Tibial nerve (tissue), 4 donors: Measurements from ENCODE around the gene IL17RE. TPM values are rescaled to one million over a fixed set of nuclear protein-coding genes. Genes with fewer than 3 reads are reported as not detected.

Source experiments
- DNase-seq, 2 donors: peaks; one replicate each; pipeline ENCODE4 v3.0.0-alpha.2; 2019; ENCODE audit warnings: low spot score in 2 of 2
- H3K27ac ChIP-seq, 4 donors: fragments of 200-600 bp; sonication (generic) in 3 of 4; one replicate each; pipeline ENCODE4 v1.5.1; 2017 to 2019; ENCODE audit warnings: mild to moderate bottlenecking in 1 of 4
- H3K27me3 ChIP-seq, 2 donors: fragments of 200-600 bp; sonication (generic) in 1 of 2; one replicate each; pipeline versions ENCODE4 v1.5.1 to v1.6.0; 2017 to 2019
- H3K36me3 ChIP-seq, 3 donors: fragments of 200-600 bp; sonication (generic); one replicate each; pipeline ENCODE4 v1.5.1; 2018 to 2019
- H3K4me1 ChIP-seq, 4 donors: fragments of 200-600 bp; sonication (generic) in 3 of 4; one replicate each; pipeline ENCODE4 v1.5.1; 2017 to 2019
- H3K4me3 ChIP-seq, 4 donors: fragments of 200-600 bp; sonication (generic) in 3 of 4; one replicate each; pipeline ENCODE4 v1.5.1; 2017 to 2019; ENCODE audit warnings: mild to moderate bottlenecking in 1 of 4, moderate library complexity in 1 of 4
- H3K9me3 ChIP-seq, 4 donors: fragments of 200-600 bp; sonication (generic) in 3 of 4; one replicate each; pipeline ENCODE4 v1.5.1; 2017 to 2019
- CTCF ChIP-seq, 5 experiments: fragments of 200-600 bp in 3 of 5; fragments of 450-650 bp in 2 of 5; sonication (generic) in 3 of 5; IDR thresholded peaks; one replicate each; pipeline ENCODE4 v1.5.1; 2016 to 2019; ENCODE audit warnings: antibody characterized with exemption in 5 of 5, mild to moderate bottlenecking in 3 of 5, moderate library complexity in 2 of 5
- EP300 ChIP-seq, 2 donors: sonication (generic); formaldehyde crosslinking; IDR thresholded peaks; one replicate each; pipeline ENCODE4 v1.6.1; 2017; ENCODE audit warnings: antibody characterized with exemption in 2 of 2, mild to moderate bottlenecking in 1 of 2
- POLR2A ChIP-seq, 2 donors: fragments of 450-650 bp; IDR thresholded peaks; one replicate each; pipeline ENCODE4 v1.6.1; 2017; ENCODE audit warnings: antibody characterized with exemption in 2 of 2, mild to moderate bottlenecking in 2 of 2, moderate library complexity in 2 of 2
- WGBS, 2 donors: methylation state at CpG; one replicate each; pipeline ENCODE4 v1.1.5; 2018; 5-methylcytosine and 5-hydroxymethylcytosine counted together
- total RNA-seq, 4 donors: library from RNA; depleted of rRNA; stranded (reverse); fragments of >200 nt; gene quantifications; one replicate each; pipeline ENCODE4 v1.1.0, GENCODE V29; 2016

The IL17RE gene
- total RNA-seq, 4 donors from 2014 or later = 0.59 to 10.1 (median 5.6) TPM

GRCh38 chr3:9915254-9916141 lies 12.8 kb downstream of the IL17RE start:
- TF ChIP-seq CTCF (IDR thresholded peaks at IDR 0.05) (peak; percentile 32 to 79 (median 66)), POLR2A (IDR thresholded peaks at IDR 0.05) (peak; percentile 10 to 13), EP300 (IDR thresholded peaks at IDR 0.05) (peak in 1 of 2 donors; percentile 56)
- DNase-seq = peak; percentile 50 to 61
- WGBS, 2 donors = 0 to 1% methylated on average over 31 to 62 of the region's 99 CpGs
- Histone ChIP-seq H3K4me1 (peaks cover 0 to 49% (median 29%) of the 10 kb centered on the region in 4 donors), H3K4me3 (peak overlapping the region; percentile 62 to 93 (median 83)), H3K36me3 (peaks cover 0 to 11% (median 0%) of the 10 kb centered on the region in 3 donors), H3K27ac (peak overlapping the region; percentile 87 to 97 (median 92)), H3K9me3 (no peaks in the 10 kb centered on the region), H3K27me3 (no peaks in the 10 kb centered on the region)

- H3K27ac ChIP-seq = peak overlapping the region; percentile 87 to 97 (median 92)
- 19 to 29% methylated on average over 7 of the region's 7 CpGs for WGBS, 2 donors
- TF ChIP-seq CTCF (IDR thresholded peaks at IDR 0.05) (no peak), EP300 (IDR thresholded peaks at IDR 0.05) (no peak), POLR2A (IDR thresholded peaks at IDR 0.05) (no peak)
- H3K4me3 ChIP-seq = peak overlapping the region; percentile 62 to 93 (median 83)
- DNase-seq = peak in 1 of 2 donors; percentile 22
- no peaks in the 10 kb centered on the region for H3K9me3 ChIP-seq
- H3K27me3 ChIP-seq = no peaks in the 10 kb centered on the region
- peaks cover 0 to 49% (median 29%) of the 10 kb centered on the region in 4 donors for H3K4me1 ChIP-seq
- peaks cover 0 to 17% (median 0%) of the 10 kb centered on the region in 3 donors for H3K36me3 ChIP-seq
These were observed 13.7 kb downstream of the IL17RE start for GRCh38 chr3:9916346-9916733.

GRCh38 chr3:9916734-9917680 lies 14.4 kb downstream of the IL17RE start, which contains the start of gene IL17RC:
IL17RC (plus strand) TSS chr3:9917098; CDS start chr3:9917316, 218 bp downstream.
- WGBS, 2 donors = 6% methylated on average over 14 to 19 of the region's 19 CpGs
- TF ChIP-seq EP300 (IDR thresholded peaks at IDR 0.05) (peak; percentile 54 to 90), CTCF (IDR thresholded peaks at IDR 0.05) (peak in 1 of 5 experiments; percentile 7), POLR2A (IDR thresholded peaks at IDR 0.05) (peak; percentile 65 to 80)
- peak; percentile 77 to 81 for DNase-seq
- Histone ChIP-seq H3K27ac (peak within 1 kb of the TSS; percentile 87 to 97 (median 92)), H3K4me3 (peak within 1 kb of the TSS; percentile 62 to 93 (median 83)), H3K4me1 (peaks cover 0 to 49% (median 29%) of the 10 kb centered on the region in 4 donors), H3K9me3 (no peaks in the 10 kb centered on the region), H3K27me3 (no peaks in the 10 kb centered on the region), H3K36me3 (peaks cover 0 to 17% (median 0%) of the 10 kb centered on the region in 3 donors)

GRCh38 chr3:9917820-9918219 lies 15.2 kb downstream of the IL17RE start:
- H3K27me3 ChIP-seq = no peaks in the 10 kb centered on the region
- H3K27ac ChIP-seq = peak overlapping the region; percentile 87 to 97 (median 92)
- H3K9me3 ChIP-seq = no peaks in the 10 kb centered on the region
- H3K4me1 ChIP-seq = peaks cover 0 to 49% (median 29%) of the 10 kb centered on the region in 4 donors
- TF ChIP-seq EP300 (IDR thresholded peaks at IDR 0.05) = no peak
- no peak for TF ChIP-seq POLR2A (IDR thresholded peaks at IDR 0.05)
- TF ChIP-seq CTCF (IDR thresholded peaks at IDR 0.05) = no peak
- peaks cover 0 to 21% (median 0%) of the 10 kb centered on the region in 3 donors for H3K36me3 ChIP-seq
- WGBS, 2 donors = 78 to 81% methylated on average over 7 to 10 of the region's 10 CpGs
- DNase-seq = no peak
- H3K4me3 ChIP-seq = peak overlapping the region in 2 of 4 donors; percentile 81 to 93
